DMS 273 treated with DMSO at 0.1 percent for 48 hours (cell line): ENCODE results near the gene LRRC14B.

Experiments
- DNase-seq: peaks from one replicate; lab custom pipeline; 2025; lab: John Stamatoyannopoulos, UW

Gene LRRC14B

DNA sequence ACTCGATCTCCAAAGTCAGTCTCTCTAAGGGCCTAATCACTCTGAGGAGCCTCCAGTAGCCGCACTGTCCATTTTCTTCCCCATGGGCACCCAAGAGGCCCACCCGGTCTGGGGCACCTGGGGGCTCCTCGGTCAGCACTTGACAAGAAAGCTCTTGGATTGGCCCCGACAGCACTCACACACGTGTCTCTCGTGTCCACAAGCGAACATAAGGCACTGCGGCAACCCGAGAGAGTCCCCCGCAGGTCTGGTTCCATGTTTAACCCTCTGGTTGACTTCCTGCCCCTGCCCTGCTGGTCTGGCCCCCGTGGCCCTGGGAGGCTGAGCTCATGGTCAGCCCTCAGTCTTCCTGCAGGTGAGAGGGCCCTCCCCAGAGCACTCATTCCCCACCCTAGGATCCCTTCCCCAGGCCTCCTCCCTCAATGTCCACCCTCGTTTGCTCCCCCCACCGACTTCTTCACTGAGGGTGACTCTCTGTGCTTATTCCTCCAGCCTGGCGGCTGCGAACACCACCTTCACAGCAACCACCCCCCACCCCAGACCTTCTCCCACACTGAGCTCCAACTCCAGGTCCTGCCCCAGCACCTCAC lies 16.3 kb upstream of the LRRC14B start:
- no peak for DNase-seq

DNA sequence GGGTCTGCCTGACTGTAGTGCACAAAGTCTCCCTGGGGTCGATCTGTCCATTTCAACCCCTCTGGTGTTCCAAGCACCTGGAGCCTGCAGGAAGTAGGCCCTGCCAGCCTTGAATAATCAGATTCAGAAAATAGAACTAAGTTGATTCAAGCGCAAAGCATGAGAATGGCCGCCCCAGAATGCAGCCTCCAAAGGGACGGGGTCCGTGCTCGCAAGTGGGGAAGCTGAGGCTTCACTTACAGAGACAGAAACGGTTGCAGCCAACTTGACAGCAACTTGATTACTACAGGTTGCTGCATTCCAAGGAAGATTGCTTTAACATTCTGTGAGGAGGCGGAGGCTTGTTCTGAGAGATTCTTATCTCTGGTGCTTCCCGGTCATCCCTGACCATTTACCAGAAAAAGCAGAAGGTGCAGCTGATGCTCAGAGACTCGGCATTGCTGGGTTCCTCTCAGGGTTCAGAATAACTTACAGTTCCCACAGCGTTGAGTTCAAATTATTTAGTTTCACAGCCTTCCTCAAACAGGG lies 14.9 kb upstream of the LRRC14B start:
- DNase-seq, result no peak

DNA sequence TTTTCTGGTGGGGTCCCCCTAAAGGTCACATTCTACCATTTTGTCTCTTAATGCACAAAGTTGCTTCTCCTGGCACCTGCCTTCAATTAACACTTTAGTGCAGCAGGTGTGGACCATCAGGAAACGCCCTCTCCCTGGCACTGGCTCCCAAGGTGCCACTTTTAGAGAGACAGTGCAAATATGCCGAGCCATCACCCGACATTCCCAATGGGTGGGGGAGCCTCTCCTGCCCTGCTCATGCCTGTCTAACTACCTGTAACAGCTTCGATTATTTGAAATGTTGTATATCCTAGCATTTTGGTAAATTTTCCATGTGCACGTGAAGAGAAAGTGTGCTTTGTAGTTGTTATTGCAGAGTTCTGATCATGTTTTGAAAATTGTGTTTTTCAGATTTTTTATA lies 13.2 kb upstream of the LRRC14B start:
- DNase-seq, result no peak

DNA sequence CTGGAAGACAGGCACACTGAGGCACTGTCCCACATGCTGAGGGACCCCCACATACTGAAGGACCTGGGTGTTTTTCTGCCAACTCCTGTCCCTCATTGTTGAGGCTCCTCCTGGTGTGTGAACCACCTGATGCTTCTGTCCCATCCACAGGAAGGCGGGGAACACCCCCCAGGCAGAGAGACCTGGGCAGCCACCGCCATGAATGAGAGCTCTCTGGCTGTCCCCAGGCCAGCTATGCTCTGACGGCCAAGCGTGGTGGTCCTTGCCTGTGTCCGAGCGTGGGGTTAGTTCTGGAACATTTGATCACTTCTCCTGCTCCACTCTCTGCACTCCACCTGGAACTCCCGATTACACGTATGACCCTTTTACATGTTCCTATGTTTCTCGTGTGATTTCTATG lies 11.9 kb upstream of the LRRC14B start:
- DNase-seq, result no peak

DNA sequence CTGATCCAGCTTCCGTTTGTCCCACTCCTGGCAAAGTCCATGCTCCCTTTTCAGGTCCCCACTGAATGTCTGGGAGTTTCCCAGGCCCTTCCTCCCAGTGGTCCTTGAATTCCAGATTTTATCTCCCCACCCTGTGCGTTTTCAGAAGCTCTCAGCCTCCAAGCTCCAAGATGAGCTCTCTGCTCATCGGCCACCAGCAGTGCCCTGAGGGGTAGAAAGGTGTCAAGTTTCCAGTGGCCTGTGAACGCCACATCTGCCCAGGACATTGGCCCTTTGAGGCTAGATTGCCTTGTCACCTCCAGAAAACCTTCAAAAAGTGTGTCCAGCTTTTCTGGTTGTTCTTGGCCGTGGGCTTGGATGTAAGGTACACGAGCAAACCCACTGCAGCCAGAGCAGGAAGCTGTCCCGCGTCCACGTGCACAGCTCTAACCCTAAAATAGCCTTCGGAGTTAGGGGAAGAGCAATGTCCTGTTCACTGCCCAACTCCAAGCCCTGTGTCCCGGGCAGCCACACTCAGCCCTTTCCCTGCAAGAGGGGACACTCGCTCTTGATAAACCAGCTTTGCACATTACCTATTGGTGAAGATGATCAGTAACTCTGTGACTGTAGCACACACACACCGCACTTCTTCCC lies 10.9 kb upstream of the LRRC14B start:
- no peak for DNase-seq

DNA sequence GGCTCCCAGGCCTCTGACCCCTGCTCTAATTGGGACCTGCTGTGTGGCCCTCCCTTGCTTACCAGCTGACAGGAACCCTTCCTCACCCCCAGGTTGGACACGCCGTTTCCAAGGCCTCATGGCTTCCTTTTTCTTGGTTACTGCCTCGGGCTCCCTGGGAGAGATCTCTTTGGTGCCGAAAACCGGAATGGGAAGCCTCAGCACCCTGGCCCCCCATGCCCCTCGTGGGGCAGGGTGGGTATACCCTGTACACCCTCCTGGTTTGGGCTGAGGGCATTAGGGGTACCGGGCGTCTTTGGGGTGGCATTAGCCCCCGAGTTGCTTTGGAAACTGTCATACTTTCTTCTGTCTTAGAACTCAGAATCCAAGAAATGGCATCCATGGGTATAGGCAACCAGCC lies 10.1 kb upstream of the LRRC14B start:
- no peak for DNase-seq

DNA sequence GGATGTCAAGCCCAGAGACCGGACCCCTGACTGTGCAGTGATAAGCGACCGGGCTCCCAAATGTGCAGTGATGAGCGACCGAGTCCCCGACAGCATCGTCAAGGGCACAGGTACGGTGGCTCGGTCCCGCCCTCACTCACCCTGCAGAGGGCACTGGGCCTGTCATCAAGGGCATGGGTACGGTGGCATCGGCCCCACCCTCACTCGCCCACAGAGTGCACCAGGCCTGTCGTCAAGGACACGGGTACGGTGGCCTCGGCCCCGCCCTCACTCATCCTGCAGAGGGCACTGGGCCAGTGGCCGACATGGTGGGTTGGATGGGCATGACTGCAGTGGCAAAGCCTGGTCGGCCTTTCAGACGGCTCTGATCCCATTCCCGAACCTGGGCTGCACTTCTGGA lies 9.7 kb upstream of the LRRC14B start:
- no peak for DNase-seq

DNA sequence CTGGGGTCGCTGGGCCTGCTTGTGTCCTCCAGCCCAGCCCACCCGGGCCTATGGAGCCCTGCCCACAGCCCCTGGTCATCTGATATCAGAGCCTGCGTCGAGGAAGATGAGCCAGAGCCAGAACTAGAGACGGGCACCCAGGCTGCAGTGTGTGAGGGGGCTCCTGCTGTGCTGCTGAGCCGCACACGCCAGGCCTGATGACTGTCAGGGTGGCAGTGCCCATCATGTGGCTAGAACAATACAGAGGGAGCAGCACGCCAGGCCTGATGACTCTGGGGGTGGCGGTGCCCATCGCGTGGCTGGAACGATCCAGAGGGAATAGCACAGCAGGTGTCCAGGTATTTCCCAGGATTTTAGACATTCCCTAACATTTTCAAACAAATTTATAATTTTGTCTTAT lies 9.2 kb upstream of the LRRC14B start:
- no peak for DNase-seq

DNA sequence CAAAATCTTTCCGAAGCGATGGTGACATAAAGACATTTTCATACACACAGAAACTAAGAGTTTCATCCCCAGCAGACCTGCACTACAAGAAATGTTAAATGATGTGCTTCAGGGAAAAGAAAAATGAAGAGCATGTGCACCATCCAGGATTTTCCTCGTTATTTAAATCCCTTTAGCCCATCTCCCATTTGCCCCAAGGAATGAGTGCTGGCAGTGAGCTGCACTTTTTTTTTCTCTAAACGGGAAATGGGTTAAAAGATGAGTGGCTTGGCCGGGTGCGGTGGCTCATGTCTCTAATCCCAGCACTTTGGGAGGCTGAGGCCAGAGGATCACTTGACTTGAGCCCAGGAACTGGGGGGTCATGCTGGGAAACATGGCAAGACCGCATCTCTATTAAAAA lies 6.8 kb upstream of the LRRC14B start:
- DNase-seq, result no peak

DNA sequence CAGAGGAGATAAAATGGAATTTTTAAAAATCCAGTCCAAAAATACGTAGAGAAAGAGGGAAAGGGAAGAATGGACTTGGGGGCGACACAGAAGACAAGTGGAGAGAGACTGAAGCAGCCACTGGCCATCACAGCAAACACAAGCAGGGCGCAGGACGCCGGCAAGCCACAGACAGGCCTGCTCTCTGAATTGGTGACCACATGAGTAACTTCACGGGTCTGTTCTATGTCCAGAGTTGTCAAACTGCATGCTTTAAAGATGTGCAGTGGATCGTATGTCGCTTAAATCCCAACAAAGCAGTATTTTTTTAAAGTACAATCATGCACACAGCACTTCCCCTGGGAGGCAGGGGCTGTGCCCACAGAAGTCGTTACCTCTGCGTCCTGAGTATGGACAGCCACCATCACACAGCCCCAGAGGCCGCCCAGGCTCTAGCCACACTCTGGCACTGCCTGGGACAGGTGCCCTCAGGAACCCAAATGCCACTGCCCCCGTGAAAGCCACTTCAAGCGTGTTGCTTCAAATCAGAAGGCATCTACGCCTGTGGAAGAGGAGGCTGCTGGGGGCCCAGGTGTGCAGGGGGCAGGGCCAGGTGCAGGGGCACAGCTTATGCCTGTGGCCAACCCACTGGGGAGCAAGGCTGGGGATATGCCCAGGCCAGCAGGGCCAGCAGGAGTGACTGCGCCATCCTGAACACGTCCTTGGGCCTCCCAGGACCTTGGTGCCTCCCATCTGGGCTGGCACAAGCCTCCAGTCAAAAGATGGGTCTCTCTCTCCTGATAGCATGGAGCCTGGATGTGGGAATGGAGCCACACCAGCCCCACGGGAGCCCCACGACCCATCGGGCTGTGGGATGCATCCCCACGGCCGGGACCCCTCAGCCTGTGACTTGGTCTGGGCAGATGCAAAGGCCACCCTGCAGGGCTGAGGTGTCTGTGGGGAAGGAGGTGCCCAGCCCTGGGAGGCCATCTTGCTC lies 5.9 kb upstream of the LRRC14B start:
- DNase-seq, result no peak

DNA sequence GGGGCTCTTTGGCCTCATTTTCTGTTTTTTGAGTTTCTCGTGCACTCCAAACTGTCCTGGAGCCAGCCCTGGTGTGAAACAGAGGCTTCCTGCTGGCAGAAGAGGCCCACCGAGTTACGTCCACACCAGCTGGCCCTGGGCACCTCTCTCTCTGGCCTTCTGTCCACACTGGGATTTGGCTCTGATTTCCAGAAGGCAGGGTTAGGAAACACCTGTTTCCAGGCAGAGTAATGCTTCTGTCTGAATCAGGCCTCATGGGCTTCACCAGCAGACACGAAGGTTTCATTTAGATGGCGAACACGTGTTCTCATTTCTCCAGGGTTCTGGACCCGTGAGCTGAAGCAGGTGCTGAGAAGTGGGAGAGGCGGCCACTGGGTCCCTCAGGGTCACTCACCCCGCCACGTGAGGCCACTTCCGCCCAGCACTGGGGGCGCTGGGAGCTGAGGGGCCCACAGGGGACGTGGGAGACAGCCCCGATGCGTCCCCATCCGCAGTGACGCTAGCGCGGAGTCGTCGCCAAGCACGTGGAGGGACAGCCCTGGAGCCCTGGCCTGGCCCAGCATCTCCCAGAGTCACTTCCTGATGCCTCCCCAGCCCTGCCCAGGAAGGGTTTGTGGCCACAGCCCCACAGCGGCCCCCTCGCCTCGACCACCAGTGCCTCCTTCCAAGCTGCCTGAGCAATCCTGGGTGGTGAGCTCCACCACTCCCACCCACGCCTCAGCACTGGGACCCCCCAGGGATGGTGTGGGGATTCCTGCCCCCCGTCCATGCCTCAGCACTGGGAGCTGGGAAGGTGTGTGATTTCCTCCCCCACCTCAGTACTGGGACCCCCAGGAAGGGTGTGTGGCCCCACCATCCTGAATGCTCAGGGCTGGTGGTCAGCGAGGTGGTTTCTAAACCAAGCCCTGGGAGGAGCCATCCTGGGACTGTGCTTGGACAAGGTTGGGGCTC lies 4.9 kb upstream of the LRRC14B start:
- DNase-seq, result no peak

DNA sequence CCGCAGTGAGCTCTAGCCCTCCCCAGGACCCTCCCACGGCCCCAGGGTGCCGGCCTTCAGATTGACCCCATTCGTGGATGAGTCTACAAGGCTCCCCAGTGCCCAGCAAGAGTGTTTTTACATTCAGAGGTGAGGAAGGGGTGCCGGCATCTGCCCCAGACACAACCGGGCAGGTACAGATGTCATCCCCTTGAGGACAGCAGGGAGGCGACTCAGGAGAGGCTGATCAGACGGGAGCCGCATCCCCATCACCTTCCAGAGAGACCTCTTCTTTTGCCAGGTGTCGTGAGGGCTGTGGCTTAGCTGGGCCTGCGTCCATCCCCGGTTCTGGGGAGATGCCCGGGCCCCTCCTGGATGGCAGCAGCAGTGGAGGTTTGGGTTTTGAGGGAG lies 4.3 kb upstream of the LRRC14B start:
- DNase-seq, result no peak

DNA sequence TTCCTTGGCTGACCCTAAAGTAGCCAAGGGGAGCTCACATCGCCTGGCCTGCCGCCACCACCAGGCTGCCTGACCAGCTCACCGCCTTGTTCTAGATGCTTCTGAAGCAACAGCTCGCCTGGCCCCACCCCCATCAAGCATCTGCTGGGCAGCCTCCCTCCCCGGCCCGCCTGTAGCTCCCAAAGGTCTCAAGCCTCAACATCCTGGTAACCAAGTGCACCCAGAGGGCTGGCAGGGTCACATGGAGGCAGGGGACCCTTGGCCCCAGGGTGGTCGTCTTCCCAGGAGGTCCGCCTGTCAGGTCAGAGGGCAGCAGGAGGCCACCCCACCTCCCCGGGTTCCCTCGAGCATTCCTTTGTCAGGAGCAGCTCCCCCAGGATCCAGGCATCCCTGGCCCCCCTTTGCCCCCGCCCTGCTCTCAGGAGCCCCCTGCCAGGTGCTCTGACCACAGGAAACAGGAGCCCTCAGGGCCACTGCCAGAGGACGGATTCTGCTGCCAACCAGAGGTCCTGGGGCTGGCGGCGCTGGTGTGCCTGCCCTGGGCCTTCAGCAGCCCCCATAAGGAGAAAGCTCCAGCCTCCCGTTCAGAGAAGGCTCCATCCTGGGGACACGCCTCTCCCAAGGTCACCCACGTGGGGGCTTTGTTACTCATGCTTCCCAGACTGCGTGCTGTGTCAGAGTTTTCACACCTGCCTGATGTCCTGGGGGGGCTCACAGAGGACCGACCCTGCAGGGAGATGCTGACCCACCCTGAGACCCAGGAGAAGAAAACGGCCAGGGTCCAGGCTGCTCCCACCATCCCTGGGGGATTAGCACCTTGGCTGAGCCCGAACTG lies 3.5 kb upstream of the LRRC14B start:
- DNase-seq, result no peak

DNA sequence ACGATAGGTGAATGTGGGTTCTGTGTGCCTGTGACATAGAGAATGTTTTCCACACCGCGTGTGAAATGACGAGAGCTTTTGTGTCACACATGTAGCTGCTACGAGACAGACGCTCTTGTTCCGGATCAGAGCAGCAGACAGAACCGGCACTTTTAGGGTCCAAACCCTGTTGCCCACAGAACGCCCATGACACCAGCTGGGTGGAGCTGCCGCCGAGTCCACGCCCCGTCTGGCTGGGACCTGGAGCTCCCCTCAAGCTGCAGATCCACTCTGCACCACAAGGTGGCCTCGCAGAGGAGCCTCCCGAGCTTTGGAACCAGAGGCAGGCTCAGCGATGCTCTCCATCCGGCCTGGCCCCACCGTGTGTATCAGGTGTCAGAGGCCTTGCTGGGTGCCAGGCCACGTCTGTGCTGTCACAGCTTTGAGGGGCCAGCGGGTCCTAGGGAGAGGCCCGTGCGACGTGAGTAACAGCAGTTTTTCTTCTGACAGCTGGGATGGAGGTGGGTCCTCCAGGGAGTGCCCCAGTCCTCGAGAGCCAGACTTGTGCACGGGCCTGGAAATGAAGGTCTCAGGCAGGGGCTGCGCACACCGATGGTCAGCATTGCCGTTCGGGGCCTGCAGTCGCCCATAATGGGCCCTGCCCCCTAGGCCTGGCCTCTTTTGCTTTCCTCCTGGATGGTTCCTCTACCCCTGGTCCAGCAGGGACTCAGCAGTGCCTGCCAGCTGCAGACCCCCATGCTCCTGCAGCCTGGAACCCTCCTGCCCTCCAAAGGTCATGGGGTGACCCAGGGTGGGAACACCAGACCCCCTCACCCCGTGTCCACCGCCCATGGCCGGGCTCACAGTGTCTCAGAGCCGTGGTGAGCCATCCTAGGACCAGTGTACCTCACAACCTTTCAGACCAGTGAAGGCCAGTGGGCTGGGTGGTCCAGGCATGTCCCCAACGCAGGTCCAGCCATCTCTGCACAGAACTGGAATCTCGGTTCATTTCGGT lies 2.5 kb upstream of the LRRC14B start:
- DNase-seq, result peak; percentile 61

DNA sequence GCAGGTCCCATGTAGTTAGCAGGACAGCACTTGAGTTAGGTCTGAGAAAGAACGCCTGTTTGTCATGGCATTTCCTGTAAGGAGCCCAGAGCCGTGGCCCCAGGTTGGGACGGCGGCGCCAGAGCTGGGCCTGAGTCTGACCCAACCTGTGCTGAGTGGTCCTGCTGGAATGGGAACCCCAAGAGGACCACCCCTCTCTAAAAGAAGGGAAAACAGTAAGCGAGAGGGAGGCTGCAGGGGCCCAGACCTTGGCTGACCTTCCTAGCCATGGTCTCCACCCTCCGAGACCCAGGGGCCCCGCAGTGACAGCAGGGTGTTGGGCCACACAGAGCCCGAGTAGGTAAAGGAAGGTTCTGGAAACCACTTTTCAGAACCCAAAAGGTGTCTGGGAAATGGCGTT lies 1.8 kb upstream of the LRRC14B start:
- DNase-seq, result no peak

DNA sequence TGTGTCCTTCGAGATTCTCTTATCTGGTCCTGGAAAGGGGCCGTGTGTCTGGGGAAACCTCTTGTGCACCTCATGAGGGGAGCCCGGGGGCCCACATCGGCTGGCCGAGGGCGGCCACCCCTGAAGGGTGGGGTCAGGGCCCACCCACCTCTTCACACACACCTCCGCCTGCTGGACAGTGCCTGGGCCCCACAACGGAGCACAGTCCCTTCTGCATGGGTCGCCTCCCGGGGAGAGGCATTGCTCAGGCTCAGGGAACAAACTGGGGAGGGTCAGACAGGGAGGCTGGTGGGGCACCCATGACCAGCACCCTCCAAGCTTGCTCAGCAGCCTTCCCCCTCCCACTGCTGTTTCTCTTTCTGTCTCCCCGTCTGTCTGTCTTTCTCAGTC lies 1.3 kb upstream of the LRRC14B start:
- no peak for DNase-seq

DNA sequence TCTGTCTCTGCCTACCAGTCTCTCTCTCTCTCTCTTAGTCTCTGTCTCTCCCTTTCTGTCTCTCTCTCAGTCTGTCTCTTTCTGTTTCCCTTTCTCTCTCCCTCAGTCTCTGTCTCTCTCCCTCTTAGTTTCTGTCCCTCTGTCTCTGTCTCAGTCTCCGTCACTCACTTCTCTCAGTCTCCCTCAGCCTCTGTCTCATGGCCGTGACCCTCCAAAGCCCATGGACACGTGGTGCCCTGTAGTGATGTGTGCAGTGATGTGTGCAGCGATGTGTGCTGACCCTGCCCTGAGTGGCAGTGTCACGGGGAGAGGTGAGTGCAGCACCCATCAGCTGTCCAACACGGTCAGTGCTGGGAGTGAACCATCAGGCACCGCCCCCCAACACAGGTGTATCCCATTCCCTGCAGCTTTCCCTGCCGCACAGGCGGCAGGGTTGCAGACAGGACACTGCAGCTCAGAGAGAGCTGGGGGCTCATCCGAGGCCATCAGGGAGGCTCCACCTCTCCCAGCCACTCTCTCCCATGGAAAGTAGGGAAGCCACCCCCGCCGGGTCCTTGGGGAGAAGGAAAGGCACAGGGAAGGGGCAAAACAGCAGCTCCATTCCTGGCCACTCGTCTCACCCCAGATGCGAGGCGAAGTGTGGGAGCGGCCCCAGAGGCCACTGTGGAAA lies 794 bp upstream of the LRRC14B start:
- no peak for DNase-seq

DNA sequence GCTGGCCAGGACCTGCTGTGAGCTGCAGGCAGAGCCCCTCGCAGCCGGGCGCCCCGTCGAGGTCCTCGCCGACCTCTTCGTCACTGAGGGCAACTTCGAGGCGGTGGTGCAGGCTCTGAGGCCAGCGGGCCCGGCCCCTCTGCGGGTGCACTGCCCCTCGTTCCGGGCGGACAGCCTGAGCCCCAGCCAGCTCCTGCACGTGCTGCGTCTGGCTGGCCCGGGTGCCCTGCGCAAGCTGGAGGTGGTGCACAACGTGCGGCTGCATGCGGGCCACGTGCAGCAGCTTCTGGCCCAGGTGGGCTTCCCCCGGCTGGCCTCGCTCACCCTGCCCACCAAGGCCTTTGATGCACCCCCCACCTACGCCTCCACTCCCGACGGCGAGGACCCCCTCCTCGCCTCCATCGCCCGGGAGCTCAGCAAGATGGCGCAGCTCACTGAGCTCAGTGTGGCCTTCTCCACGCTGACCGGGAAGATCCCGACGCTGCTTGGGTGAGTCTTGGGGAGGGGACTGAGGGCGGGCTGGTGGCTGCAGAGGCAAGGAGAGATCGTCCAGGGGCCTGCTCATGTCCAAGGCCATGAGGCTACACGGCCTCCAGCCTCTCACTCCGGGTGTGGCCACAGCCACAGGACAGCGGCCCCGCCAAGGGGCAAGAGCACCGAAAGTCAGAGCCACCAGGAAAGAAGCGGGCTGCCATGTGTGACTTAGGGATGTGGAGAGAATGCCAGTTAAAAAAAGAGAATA lies 825 bp downstream of the LRRC14B start:
- DNase-seq, result no peak

DNA sequence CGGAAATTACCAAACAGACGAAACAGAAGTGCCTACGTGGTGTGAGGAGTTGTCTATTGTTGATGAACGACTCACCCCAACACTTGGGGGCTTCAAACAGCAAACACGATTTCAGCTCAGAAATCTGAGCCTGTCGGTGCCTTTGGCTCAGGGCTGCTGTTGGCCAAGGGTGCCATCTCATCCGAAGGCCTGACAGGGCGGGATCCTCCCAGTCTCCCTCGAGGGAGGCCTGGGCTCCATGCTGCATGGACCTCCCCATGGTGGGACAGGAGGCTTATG lies 1.3 kb downstream of the LRRC14B start:
- no peak for DNase-seq
